ENCODE results near the gene KMT2A. TPM values are rescaled to one million over a fixed set of nuclear protein-coding genes. Genes with fewer than 3 reads are reported as not detected.

Gene KMT2A
- total RNA-seq, 1 experiment from 2014 or later = 50.4 TPM

DNA sequence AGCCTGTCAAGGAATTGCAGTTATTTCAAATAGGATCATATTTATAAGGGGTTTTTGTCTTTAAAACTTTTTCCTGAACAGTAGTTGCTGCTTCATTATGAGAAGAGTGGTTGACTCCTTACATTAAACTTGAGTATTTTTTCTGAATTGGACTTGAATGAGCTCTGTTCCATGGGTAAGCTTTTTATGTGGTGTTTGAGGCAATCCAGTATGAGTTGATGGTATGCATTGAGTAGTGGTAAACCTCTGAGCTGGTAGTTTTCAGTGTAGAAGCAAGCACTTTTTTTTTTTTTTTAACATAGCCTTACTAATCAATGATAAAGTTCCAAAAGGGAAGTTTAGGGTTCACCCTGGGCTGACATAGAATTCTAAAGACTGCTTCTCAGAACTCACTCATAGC lies 3.4 kb downstream of the KMT2A start (continued):
- TF ChIP-seq ATF3 (IDR thresholded peaks at IDR 0.05) (no peak), ZFX (IDR thresholded peaks at IDR 0.05) (no peak), CEBPB (IDR thresholded peaks at IDR 0.05; ENCODE audit: low read depth) (no peak), SIN3A (IDR thresholded peaks at IDR 0.05; ENCODE audit: low read depth) (no peak), SP1 (IDR thresholded peaks at IDR 0.05; ENCODE audit: low read depth) (no peak), CTCF (IDR thresholded peaks at IDR 0.05 in 2 of 3, conservative IDR thresholded peaks at IDR 0.05 in 1 of 3; ENCODE audit: borderline replicate concordance in 1 of 3, insufficient read depth in 1 of 3, low read depth in 2 of 3, low read length in 2 of 3) (no peak), EZH2 (IDR thresholded peaks at IDR 0.05) (no peak), SRF (IDR thresholded peaks at IDR 0.05; ENCODE audit: low read depth) (no peak), POLR2A (IDR thresholded peaks at IDR 0.05; ENCODE audit: borderline replicate concordance, extremely low read depth, insufficient read depth, insufficient read length) (no peak), RAD21 (IDR thresholded peaks at IDR 0.05; ENCODE audit: low read depth) (no peak), JUND (IDR thresholded peaks at IDR 0.05) (no peak)

GRCh38 chr11:118441770-118442275 lies 5.5 kb downstream of the KMT2A start:
- Histone ChIP-seq H3K27me3 (ENCODE audit: insufficient read depth, low read length) (no peaks in the 10 kb centered on the region), H3K4me3 (replicated peaks in 1 of 2; ENCODE audit: low read depth in 1 of 2, low read length in 2 of 2) (no peak overlapping the region), H3K4me1 (ENCODE audit: control insufficient read depth in 1 of 2, insufficient read depth in 2 of 2, low read length in 2 of 2) (peaks cover 10 to 26% of the 10 kb centered on the region in 2 experiments), H3K79me2 (ENCODE audit: insufficient read depth, low read length) (peaks cover 97% of the 10 kb centered on the region), H3K36me3 (ENCODE audit: control insufficient read depth in 1 of 2, insufficient read depth in 2 of 2, low read length in 2 of 2) (no peaks in the 10 kb centered on the region), H3K4me2 (ENCODE audit: low read length) (peak overlapping the region; percentile 18; the same call in 1 of the 2 replicates), H3K9ac (ENCODE audit: low read length) (no peak overlapping the region), H4K20me1 (ENCODE audit: insufficient read depth) (peaks cover 22% of the 10 kb centered on the region), H2AFZ (ENCODE audit: low read depth, low read length, poor library complexity, severe bottlenecking) (no peak overlapping the region), H3K27ac (ENCODE audit: low read depth, low read length) (no peak overlapping the region), H3K9me3 (ENCODE audit: control insufficient read depth in 1 of 2, insufficient read depth in 1 of 2, low read depth in 1 of 2, low read length in 2 of 2) (no peaks in the 10 kb centered on the region), H3K9me2 (ENCODE audit: insufficient read depth) (no peaks in the 10 kb centered on the region)
- no TSS peak for BruUV-seq (replicated peaks)
- RAD21 ChIA-PET (ENCODE audit: low non-redundant PET in 1 of 2, low total read pairs in 2 of 2, uncharacterized antibody in 2 of 2, unreplicated experiment in 2 of 2) = no interaction called here
- ATAC-seq (no peak), DNase-seq (ENCODE audit: low read depth, low spot score) (no peak)
- intact Hi-C loops (cut with micrococcal nuclease) = no loop called here
- POLR2A ChIA-PET = interaction anchor here (0.5 kb wide), 1 partner anchor 14 kb away, joined by 3 read pairs; no protein-coding TSS in a partner anchor
- CTCF ChIA-PET = no interaction called here
- TF ChIP-seq RAD21 (IDR thresholded peaks at IDR 0.05; ENCODE audit: low read depth) = no peak
- TF ChIP-seq, protein P1, sequence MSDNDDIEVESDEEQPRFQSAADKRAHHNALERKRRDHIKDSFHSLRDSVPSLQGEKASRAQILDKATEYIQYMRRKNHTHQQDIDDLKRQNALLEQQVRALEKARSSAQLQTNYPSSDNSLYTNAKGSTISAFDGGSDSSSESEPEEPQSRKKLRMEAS (IDR thresholded peaks at IDR 0.05) = no peak
- no peak for TF ChIP-seq EGR1 (IDR thresholded peaks at IDR 0.05; ENCODE audit: low read depth)
- no peak for TF ChIP-seq EZH2phosphoT487 (IDR thresholded peaks at IDR 0.05; ENCODE audit: borderline replicate concordance)
- TF ChIP-seq POLR2AphosphoS5 (IDR thresholded peaks at IDR 0.05; ENCODE audit: low read depth, low read length) = no peak
- TF ChIP-seq YY1 (IDR thresholded peaks at IDR 0.05; ENCODE audit: extremely low read depth, insufficient replicate concordance, low read depth, low read length) = no peak
- no peak for TF ChIP-seq REST (IDR thresholded peaks at IDR 0.05; ENCODE audit: low read depth)
- TF ChIP-seq, protein P2, sequence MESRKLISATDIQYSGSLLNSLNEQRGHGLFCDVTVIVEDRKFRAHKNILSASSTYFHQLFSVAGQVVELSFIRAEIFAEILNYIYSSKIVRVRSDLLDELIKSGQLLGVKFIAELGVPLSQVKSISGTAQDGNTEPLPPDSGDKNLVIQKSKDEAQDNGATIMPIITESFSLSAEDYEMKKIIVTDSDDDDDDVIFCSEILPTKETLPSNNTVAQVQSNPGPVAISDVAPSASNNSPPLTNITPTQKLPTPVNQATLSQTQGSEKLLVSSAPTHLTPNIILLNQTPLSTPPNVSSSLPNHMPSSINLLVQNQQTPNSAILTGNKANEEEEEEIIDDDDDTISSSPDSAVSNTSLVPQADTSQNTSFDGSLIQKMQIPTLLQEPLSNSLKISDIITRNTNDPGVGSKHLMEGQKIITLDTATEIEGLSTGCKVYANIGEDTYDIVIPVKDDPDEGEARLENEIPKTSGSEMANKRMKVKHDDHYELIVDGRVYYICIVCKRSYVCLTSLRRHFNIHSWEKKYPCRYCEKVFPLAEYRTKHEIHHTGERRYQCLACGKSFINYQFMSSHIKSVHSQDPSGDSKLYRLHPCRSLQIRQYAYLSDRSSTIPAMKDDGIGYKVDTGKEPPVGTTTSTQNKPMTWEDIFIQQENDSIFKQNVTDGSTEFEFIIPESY (IDR thresholded peaks at IDR 0.05; ENCODE audit: extremely low read depth, insufficient replicate concordance, low read length) = no peak
- no peak for TF ChIP-seq ELF1 (IDR thresholded peaks at IDR 0.05; ENCODE audit: borderline replicate concordance, low read depth)
- no peak for TF ChIP-seq CBX3 (IDR thresholded peaks at IDR 0.05; ENCODE audit: low read depth)
